Mesothelial cell of epicardium (in vitro differentiated cells): ENCODE results near the gene KIAA1191. TPM values are rescaled to one million over a fixed set of nuclear protein-coding genes. Genes with fewer than 3 reads are reported as not detected.
"Not testable (repeated sequence)": the region's sequence is repeated elsewhere in the genome, so short reads cannot be mapped to it uniquely, and the experiment has no call there.

ENCODE experiments used
- DNase-seq, 2 experiments: peaks; one replicate each; pipeline ENCODE4 v3.0.0; 2021; ENCODE audit warnings: low spot score in 2 of 2; ENCODE audit not compliant: unreplicated experiment in 2 of 2
- H3K27ac Mint-ChIP-seq: 2 replicates; pipeline ENCODE4 v1.8.0; 2021; ENCODE audit warnings: mixed read lengths
- H3K27me3 Mint-ChIP-seq: 2 replicates; pipeline ENCODE4 v1.8.0; 2021; ENCODE audit warnings: low read depth, mixed read lengths
- H3K36me3 Mint-ChIP-seq: 2 replicates; pipeline ENCODE4 v1.8.0; 2021; ENCODE audit warnings: mixed read lengths
- H3K4me1 Mint-ChIP-seq: 2 replicates; pipeline ENCODE4 v1.8.0; 2021; ENCODE audit warnings: mixed read lengths
- H3K4me3 Mint-ChIP-seq: 2 replicates; pipeline ENCODE4 v1.8.0; 2021; ENCODE audit warnings: mild to moderate bottlenecking, moderate library complexity, mixed read lengths
- H3K9me3 Mint-ChIP-seq: 2 replicates; pipeline ENCODE4 v1.8.0; 2021; ENCODE audit warnings: mixed read lengths
- CTCF ChIP-seq: fragments of 200-600 bp; sonication (generic); IDR thresholded peaks from one replicate; pipeline ENCODE4 v1.5.0; 2021; ENCODE audit warnings: antibody characterized with exemption; ENCODE audit not compliant: unreplicated experiment
- microRNA-seq: library from miRNA; unstranded; fragments of <30 nt; microRNA quantifications from one replicate; pipeline ENCODE4 v1.2.0, GENCODE V29; 2021; ENCODE audit warnings: inconsistent platforms, mixed read lengths
- total RNA-seq: library from RNA; stranded (reverse); gene quantifications from 3 replicates; pipeline ENCODE4 v1.2.1, GENCODE V29; 2021

KIAA1191 gene
- total RNA-seq, 1 donor from 2014 or later: 91.3 TPM

GRCh38 chr5:176334031-176334770, 27.4 kb downstream of the KIAA1191 start:
- no peak for TF ChIP-seq CTCF
- peaks cover 30% of the 10 kb centered on the region for H3K36me3 Mint-ChIP-seq
- no peak overlapping the region for H3K27ac Mint-ChIP-seq
- peaks cover 12% of the 10 kb centered on the region for H3K9me3 Mint-ChIP-seq
- H3K4me1 Mint-ChIP-seq: no peaks in the 10 kb centered on the region
- DNase-seq: no peak
- no peaks in the 10 kb centered on the region for H3K27me3 Mint-ChIP-seq
- no peak overlapping the region for H3K4me3 Mint-ChIP-seq

DNA sequence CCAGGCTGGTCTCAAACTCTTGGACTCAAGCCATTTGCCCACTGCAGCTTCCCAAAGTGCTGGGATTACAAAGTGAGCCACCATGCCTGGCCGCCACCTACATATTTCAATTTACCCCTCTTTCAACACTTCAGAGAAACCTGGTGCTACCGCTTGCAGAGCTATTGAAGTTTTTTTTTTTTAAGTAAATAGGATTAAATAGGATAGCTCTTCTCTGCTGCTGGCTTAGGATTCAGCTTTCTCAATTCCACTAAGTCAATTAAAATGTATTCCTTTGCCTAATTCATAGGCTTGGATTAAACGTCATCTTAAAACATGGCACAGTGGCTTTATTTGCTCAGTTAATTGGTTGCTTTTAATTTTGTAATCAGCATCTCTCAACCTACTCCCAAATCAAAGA, 41.0 kb downstream of the KIAA1191 start:
- H3K36me3 Mint-ChIP-seq: peaks cover 29% of the 10 kb centered on the region
- no peak for DNase-seq
- H3K27ac Mint-ChIP-seq: no peak overlapping the region
- no peak for TF ChIP-seq CTCF
- no peaks in the 10 kb centered on the region for H3K4me1 Mint-ChIP-seq
- H3K4me3 Mint-ChIP-seq: no peak overlapping the region
- H3K9me3 Mint-ChIP-seq: no peaks in the 10 kb centered on the region
- no peaks in the 10 kb centered on the region for H3K27me3 Mint-ChIP-seq

DNA sequence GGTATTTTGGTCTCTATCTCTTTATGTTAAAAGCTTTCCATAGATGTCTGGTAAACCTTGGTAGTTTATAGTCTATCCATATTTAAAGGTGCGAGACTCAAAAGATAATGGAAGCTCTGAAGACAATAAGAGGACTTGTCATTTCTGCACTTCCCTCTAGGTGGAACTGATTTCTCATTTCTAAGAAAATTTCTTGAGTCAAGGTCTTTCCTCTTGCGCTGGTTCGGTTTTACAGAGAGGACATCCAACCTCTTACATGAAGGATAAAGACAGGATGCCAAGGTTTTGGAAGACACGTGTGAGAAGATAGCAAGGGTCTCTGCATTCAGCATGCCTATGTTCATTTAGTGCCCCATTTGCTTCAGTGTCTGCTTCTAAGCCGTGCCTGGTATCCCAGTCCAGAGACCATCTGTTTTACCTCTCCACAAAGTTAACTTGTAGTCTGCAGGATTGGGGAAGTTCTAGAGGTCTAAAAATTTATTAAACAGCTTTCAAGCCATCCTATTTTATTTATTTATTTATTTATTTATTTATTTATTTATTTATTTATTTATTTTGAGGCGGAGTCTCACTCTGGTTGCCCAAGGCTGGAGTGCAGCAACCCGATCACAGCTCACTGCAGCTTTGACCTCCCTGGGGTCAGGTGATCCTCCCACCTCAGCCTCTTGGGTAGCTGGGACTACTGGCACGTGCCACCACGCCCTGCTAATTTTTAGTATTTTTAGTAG, 41.6 kb downstream of the KIAA1191 start:
- no peak for TF ChIP-seq CTCF
- H3K9me3 Mint-ChIP-seq: no peaks in the 10 kb centered on the region
- no peaks in the 10 kb centered on the region for H3K4me1 Mint-ChIP-seq
- peaks cover 35% of the 10 kb centered on the region for H3K36me3 Mint-ChIP-seq
- no peaks in the 10 kb centered on the region for H3K27me3 Mint-ChIP-seq
- H3K4me3 Mint-ChIP-seq: no peak overlapping the region
- no peak for DNase-seq
- no peak overlapping the region for H3K27ac Mint-ChIP-seq

DNA sequence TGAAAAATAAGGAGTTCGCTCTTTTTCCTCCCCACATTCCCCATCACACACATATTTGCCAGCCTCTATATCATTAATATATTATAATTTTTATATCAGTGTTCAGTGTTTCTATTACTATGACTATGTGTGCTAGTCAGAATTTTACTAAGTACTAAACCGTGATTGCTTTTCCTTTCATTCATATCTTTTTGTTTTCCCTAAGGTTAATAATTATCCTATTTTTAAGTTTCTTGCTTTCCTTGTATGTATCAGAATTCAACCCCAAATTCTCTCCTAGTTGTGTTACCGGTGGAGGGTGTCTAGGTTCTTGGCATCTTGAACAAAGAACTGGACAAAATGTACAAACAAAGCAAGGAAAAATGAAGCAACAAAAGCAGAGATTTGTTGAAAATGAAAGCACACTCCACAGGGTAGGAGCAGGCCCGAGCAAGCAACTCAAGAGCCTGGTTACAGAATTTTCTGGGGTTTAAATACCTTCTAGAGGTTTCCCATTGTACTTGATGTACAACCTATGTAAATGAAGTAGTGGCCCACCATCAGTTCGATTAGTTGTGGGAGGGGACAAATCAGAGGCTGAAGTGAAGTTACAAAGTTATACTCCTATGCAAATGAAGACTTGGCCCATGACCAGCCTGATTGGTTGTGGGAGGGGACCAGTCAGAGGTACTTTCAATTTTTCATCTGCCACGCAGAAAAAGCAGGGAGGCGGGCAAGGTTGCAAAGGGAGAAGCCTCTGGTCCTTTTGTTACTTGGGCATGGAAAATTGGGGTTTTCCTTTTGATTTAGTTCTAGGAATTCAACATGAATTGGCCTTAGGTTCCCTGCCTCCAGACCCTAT, 43.8 kb downstream of the KIAA1191 start:
- H3K27me3 Mint-ChIP-seq: no peaks in the 10 kb centered on the region
- peaks cover 39% of the 10 kb centered on the region for H3K36me3 Mint-ChIP-seq
- H3K27ac Mint-ChIP-seq: no peak overlapping the region
- H3K4me3 Mint-ChIP-seq: no peak overlapping the region
- no peak for DNase-seq
- no peaks in the 10 kb centered on the region for H3K9me3 Mint-ChIP-seq
- no peaks in the 10 kb centered on the region for H3K4me1 Mint-ChIP-seq
- TF ChIP-seq CTCF: no peak

DNA sequence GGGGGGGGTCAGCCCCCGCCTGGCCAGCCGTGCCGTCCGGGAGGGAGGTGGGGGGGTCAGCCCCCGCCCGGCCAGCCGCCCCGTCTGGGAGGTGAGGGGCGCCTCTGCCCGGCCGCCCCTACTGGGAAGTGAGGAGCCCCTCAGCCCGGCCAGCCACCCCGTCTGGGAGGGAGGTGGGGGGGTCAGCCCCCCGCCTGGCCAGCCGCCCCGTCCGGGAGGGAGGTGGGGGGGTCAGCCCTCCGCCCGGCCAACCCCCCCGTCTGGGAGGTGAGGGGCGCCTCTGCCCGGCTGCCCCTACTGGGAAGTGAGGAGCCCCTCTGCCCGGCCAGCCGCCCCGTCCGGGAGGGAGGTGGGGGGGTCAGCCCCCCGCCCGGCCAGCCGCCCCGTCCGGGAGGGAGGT, 56.2 kb downstream of the KIAA1191 start:
- H3K27ac Mint-ChIP-seq, H3K27me3 Mint-ChIP-seq, H3K4me3 Mint-ChIP-seq, H3K4me1 Mint-ChIP-seq, DNase-seq: not testable (repeated sequence)
- Mint-ChIP-seq H3K36me3 (peaks cover 47% of the 10 kb centered on the region), H3K9me3 (peaks cover 19% of the 10 kb centered on the region)

Small RNA genes lying within 50 kb of the gene (microRNA-seq; reads per million reads assigned to microRNA genes)
- 10.3 reads per million, percentile 33 among the genes with 10 or more reads in this experiment for gene MIR1271

Other genes starting within 250 kb of the KIAA1191 start
- gene SIMC1, start 123.3 kb downstream of the KIAA1191 start, total RNA-seq: 39.8 to 43.4 TPM (median 43.0 TPM) in 3 replicates
- gene ARL10, start 3.7 kb upstream of the KIAA1191 start, total RNA-seq: 39.4 to 46.0 TPM (median 42.8 TPM) in 3 replicates
- gene NOP16, start 26.8 kb upstream of the KIAA1191 start, total RNA-seq: 23.4 to 27.7 TPM (median 26.2 TPM) in 3 replicates
- 81.4 to 82.5 TPM (median 81.9 TPM) in 3 replicates for gene HIGD2A, start 27.0 kb upstream of the KIAA1191 start, total RNA-seq
- 43.3 to 46.8 TPM (median 44.1 TPM) in 3 replicates for gene CLTB, start 54.8 kb upstream of the KIAA1191 start, total RNA-seq
- 52.7 to 54.7 TPM (median 53.9 TPM) in 3 replicates for gene FAF2, start 86.6 kb upstream of the KIAA1191 start, total RNA-seq
- gene RNF44, start 175.6 kb upstream of the KIAA1191 start, total RNA-seq: 161 to 169 TPM (median 169 TPM) in 3 replicates
- gene CDHR2, start 187.6 kb upstream of the KIAA1191 start, total RNA-seq: 0.45 to 1.1 TPM (median 0.50 TPM) in 3 replicates
- 1.0 to 1.3 TPM (median 1.1 TPM) in 3 replicates for gene GPRIN1, start 248.4 kb upstream of the KIAA1191 start, total RNA-seq